ENCODE results near the gene MAN2A2. TPM values are rescaled to one million over a fixed set of nuclear protein-coding genes. Genes with fewer than 3 reads are reported as not detected.

Gene MAN2A2
- total and polyA plus RNA-seq, 2 of the 8 experiments (the other 6 are each of a cell fraction or from before 2014, with no cell fraction given) = 23.1 to 29.7 TPM

GRCh38 chr15:90860450-90860849 lies 42.7 kb upstream of the MAN2A2 start (continued):
- TF ChIP-seq E2F6 (IDR thresholded peaks at IDR 0.05) (no peak), YY1 (IDR thresholded peaks at IDR 0.05; ENCODE audit: low read depth, low read length) (no peak), EZH2 (IDR thresholded peaks at IDR 0.05; ENCODE audit: low read depth, low read length, severe bottlenecking) (no peak), SIN3A (conservative IDR thresholded peaks at IDR 0.05 in 1 of 2, IDR thresholded peaks at IDR 0.05 in 1 of 2; ENCODE audit: low read depth in 1 of 2, low read length in 2 of 2) (no peak), SP4 (IDR thresholded peaks at IDR 0.05; ENCODE audit: low read length) (no peak), BACH1 (IDR thresholded peaks at IDR 0.05; ENCODE audit: low read length) (no peak), SUZ12 (IDR thresholded peaks at IDR 0.05; ENCODE audit: low read length) (no peak)
